Islet of Langerhans (tissue), 1 donor: ENCODE measurements around the gene NTM.

ENCODE experiments used
- FAIRE-seq: peaks from one replicate; lab custom pipeline; 2011; peaks lifted over from hg19 to GRCh38; lab: Jason Lieb, UNC

Gene NTM

DNA sequence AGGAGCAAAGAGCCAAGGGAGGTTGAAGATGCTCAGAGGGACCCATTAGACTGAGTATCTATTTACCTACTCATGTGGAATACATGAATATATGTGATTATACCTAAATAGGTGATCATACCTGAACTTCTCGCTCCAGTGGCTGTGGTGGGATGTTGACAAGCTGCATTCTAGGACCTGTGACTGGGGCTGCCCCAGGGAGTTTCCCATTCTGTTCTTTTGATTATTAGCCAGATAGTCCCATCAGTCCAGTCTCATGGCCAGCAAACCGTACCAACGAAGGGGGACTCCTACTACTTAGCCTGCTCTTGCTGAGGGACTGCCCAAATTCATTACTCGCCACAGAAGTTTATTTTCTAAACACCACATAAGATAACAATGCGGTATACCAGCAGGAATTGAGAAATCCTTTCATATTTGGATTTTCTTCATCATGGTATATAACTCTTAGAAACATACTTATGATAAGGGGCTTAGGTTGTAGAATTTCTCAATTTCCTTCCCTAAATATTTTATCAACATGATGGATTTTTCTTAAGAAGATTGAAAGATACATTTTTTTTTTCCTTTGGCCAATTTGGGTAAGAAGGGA, 273.9 kb downstream of the NTM start:
- FAIRE-seq = no peak

DNA sequence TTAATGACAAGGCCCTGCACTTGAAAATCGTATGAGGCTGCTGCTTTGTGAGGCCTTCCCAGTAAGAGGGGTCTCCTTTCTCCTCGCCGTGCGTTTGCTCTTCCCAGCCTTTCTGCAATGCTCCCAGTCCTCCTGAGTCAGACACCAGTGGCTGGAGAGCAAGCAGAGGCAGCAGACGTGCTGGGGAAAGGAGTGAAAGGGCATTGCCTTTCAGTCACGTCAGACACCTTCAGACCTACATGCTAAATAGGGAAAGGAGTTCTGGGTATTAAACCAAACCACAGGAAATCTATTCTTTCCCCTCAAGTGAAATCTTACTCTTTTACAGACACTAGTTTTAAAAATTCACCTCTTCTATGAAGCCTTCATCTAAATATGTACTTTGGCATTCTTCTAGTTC, 274.8 kb downstream of the NTM start:
- no peak for FAIRE-seq

DNA sequence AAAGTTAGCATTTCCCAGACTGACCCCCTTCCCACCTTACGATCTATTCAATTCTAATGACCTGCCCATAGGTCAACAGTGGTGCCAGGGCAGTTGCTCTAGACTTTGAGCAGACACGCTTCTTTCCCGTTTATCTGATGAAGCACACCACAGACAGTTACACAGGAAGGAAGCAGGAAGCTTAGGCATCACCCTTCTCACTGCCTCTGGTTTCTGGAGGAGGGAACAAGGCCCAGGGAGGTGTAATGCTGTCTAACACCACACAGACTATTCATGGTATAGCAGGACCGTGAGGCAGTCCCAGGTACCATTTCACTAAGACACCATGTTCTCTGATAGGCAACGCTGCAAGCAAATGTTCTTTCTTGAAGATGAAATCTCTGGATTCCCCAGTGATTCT, 279.4 kb downstream of the NTM start:
- FAIRE-seq = no peak

DNA sequence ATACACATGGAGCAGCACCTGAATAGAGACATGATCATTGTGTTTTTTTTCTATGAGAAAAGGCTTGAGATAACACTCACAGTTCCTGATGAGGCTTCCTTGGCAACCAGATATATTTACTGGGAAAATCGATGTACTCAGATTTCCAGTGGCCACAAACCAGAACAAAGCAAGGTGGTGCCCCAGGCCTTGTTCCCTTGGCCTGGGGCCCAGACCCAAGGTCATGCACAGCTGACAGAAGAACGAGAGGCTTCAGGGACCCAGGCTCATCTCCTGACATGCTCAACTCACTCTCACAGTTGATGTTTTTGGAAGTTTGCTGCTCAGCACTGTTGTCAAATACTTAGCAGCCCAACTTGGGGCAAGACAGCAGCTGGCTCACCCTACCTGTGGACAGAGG, 281.8 kb downstream of the NTM start:
- FAIRE-seq = no peak

DNA sequence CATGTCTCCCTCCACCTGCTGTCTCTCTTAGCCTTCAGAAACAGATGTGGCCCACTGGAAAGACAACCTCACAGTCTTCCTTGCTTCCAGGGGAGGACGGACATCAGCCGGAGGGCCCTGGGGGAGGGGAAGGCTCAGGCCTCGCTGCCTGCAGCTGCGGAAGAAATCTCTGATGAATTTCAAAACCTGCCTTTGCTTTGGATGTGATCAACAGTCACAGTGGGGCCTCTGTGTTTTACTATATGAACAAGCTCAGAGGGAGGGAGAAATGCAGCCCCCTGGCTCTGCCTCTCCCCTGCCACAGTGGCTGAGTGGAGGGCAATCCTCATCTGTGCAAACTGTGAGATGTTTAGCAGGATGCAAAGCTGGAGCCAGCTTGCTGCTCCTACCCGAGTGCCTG, 282.8 kb downstream of the NTM start:
- no peak for FAIRE-seq

DNA sequence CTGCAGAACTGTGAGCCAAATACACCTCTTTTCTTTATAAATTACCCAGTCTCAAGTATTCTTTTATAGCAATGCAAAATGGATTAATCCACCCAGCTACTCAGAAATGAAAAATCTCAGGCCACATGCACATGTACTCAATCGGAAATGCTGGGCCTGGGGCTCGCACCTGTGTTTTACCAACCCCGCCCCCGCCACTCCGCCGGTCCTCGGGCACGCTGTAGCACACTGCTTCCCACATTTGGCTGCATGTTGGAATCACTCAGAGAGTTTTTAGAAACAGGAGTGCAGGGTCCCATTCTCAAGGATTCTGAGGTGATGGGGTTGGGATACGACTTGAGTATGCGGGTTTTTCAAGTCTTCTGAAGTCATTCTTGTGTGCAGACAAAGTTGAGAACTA, 284.4 kb downstream of the NTM start:
- no peak for FAIRE-seq

DNA sequence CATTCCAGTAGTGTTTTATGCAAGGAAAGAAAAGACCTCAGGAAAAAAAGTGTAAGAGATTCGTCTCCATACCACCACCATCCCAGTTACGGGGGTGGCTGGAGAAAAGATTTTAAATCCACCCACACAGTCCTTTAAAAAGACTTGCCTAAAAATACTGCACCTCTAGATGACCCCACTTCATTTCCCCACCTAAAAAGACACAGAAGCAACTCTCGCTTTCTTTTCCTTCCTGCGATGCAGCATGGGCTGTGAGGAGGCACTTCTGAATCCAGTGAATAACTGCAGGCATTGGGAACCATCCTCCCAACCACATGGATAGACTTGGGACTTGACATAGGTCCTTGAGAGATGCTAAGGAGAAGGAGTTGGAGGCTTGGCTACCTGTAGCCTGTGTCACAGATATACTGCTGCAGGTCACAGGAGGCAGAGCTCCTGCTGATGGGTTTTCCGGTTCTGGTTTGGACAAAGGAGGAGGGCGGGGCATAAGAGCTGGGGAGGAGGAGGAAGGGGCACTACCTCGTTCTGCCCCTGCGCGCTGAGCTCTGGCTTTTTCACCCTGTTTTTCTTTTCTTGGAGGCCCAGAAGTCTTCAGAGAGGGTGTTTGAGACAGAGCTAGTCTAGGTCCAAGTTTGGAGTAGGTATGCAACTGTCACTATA, 285.9 kb downstream of the NTM start:
- FAIRE-seq = no peak

DNA sequence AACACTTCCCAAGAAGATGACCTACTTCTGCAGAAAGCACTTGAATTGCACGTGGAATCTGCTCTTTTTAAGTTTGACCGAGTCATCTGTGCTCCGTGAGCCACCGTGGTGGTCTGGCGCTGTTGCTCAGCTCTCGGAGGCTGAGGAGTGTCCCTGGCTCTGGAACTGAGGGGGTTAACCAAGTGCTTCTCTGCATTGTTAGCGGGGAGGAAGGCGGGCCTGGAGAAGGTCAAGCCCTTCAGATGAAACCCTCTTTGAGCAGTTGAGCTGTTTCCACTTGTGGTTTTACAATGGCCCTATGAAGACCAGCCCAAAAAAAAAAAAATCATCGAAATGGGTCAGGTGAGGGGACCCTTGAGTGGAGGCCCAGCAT, 286.4 kb downstream of the NTM start:
- no peak for FAIRE-seq

DNA sequence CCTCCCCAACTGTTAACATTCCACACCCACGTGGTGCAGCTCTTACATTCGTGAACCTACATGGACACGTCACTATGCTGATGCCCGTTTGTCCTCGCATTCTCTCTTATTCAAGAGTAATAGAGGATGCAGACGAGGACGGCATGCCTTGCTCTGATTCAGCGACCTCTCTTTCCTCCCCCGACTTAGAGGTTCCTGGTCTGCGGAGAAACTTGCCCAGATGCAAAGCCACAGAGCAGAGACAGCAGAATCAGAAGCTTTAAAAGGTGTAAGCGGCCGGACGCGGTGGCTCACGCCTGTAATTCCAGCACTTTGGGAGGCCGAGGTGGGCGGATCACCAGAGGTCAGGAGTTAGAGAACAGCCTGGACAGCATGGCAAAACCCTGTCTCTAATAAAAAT, 288.0 kb downstream of the NTM start:
- no peak for FAIRE-seq

DNA sequence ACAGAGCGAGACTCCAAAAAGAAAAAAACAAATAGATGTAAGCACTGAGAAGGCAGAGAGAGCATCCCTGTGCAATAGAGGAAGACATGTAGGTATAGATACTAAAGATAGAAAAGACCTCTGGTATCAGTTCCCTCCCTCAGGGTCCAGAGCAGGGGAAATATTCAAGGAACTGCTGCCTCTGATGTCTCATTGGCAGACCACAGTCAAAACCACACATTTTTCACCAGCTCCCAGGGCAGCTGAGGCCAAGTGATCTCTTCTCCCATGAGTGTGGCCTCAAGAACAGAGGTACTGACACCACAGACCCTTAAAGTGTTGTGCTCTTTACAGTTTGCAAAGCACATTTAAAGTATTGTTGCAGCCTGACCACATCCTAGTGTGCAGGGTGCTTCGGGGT, 288.5 kb downstream of the NTM start:
- FAIRE-seq = no peak

DNA sequence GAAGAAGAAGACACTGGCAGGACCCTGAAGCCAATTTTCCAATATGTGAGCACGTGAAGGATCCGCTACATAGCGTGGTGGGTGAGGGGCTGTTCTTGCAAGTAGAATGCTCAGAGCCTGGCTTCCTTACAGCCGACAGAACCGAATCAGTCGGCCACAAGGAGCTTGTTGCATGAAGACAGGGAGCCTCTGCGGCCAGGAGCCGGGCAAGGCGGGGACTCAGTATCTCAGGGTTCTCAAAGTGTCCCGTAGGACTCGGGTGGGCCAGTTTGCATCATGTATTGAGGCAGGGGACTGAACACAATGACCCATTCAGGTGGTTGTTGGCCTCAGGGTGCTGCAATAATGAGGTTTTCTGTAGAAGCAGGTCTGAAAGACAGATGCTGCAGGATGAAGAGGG, 289.5 kb downstream of the NTM start:
- no peak for FAIRE-seq

DNA sequence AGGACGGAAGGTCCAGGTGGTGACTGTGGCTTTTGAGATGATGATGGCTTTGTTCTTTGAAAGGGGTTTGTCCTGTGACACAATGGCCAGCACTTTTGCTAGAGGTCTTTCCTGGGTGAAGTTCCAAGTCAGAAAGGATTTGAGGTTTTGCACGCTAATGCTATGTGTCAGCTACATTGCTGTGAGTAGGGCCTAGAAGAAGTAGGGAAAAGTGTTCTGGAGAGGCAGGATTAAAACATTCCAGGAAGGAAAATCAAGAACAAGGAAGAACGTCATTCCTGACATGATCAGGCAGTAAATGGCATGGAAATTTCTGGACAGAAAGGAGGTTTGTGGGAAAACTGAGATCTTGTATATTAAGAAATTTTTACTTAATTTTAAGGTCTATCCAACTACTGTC, 290.7 kb downstream of the NTM start:
- FAIRE-seq = no peak

DNA sequence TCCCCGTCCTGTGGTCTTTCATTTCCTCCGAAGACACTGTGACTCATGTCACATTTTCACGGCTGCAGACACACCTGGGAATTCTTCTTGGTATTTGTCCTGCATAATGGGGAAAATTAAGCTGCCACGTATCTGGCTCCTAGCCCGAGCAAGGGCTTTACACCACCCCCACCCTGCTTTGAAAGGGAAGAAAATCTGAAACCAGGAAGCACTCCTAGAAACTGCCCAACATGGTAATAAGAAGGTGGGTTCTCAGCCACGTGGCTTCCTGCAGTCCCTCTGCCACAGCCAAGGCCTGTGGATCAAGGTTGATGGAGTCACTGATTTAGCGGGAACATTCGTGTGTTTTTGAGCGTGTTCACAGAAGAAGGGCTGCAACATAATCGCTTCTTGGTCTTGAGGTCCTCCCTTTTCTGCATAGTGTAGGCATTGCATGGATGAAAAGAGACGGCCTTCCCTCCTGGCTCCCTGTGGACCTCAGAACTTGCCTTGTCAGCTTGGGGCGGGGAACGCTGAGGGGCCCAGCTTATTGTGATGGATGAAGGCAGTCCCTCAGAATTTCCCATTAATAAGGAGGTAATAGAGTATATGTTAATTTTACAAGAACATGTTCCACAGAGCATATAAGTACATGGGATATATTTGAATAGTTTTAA, 292.0 kb downstream of the NTM start:
- FAIRE-seq = no peak

DNA sequence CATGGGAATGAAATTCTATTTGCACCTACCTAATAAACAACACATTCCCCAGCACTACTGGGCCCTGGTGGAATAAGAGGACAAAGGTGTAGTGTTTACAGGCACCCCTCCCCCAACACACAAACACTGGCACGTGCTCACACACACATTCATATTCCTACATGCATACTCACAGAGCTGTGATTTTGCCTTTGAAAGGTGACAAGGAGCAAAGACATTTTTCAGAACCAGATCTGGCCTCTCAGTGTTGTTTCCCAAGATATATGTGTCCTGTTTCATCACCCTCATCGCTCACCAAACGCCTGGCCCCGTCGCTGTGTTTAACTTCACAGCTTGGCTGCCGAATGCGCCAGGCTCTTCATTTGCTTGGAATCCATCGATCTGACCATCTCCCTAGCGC, 292.6 kb downstream of the NTM start:
- FAIRE-seq = no peak

DNA sequence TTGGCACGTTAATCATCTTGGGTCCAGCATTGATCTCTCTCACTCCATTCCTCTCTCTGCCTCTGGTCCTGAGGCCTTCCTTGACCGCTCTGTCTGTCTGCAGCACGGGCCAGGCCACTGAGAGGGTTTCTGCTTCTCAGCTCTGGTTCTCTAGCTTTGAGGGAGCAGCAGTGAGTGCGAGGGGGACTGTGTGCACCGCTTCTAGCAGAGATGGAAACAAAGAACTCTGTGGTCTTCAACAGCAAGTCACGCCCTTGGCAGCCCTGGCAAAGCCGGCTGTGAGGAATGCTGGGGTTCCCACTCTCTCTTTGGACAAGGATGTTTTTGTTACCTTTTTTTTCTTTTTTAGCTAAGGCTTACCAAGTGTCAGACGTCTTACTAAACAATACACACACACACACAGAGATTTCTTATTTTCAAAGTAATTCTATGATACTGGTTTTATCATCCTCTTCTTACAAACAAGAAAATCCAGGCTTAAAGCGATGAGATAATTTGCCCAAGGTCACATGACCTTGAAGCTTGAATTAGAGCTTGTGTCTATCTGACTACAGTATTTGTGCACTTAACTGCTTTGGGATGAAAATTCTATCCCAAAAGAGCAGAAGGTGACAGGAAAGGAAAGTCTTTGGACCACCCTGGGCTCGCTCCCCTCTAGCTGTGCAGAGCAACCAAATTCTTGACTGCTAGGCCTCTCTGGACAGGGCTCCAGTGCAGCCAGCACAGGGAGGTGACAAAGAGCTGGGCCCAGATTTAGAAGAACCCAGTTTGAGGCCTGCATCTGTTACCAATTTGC, 293.2 kb downstream of the NTM start:
- FAIRE-seq = no peak

DNA sequence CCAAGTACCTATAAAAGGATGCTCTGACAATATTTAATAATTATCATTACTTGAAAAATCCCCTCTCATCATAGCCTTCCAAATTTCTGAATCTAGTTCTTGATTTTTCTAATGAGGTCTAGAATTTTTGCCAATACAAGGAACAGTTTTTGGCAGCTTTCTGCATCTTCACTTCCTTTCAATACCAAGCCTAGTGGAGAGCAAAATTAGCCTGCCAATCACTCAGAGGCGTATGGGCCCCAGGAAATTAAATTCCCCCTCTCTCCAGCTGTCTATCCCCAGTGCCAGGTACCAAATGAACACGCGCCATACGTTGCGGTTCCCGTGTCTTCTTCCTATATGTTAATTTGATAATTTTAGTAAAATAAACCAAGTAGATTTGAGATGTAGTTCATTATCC, 293.9 kb downstream of the NTM start:
- no peak for FAIRE-seq

DNA sequence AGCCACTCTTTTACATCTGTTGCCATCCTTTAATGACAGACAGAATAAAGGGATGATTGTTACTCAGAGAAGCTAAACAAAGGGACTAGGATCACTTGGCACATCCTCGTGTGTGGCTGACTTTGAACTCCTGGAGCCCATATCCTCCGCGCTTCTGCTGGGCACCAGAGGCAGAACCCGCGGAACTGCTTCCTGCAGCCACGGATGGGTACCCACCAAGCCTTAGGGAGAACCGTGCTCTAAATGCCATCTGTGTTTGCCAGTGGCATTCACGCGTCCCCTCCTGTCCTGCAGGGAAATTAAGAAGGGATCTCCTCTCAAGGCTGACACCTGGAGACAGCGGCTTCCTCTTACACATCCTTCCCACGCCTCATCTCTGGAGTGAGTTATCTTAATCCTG, 294.4 kb downstream of the NTM start:
- no peak for FAIRE-seq

DNA sequence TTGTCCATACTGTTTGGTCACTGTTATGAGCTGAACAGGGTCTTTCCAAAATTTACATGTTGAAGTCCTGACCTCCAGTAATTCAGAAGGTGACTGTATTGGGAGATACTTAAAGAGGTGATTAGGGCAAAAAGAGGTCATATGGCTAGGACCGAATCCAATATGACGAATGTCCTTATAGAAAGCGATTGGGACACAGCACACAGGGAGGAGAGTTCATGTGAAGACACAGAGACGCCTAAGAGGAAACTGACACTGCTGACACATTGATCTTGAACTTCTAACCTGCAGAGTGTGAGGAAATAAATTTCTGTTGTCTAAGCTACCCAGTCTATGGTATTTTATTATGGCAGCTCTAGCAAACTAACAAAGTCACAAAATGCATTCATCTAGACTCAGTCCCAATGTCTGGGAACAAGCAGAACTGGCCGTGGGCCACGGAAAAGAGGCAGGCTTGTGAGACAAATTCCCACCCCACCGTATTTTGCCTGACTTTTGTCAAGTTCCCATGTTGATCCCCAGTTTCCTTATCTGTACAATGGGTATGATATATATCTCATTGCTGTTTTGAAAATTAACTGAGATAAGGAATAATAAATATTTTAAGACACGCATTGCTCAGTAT, 295.0 kb downstream of the NTM start:
- FAIRE-seq = no peak

DNA sequence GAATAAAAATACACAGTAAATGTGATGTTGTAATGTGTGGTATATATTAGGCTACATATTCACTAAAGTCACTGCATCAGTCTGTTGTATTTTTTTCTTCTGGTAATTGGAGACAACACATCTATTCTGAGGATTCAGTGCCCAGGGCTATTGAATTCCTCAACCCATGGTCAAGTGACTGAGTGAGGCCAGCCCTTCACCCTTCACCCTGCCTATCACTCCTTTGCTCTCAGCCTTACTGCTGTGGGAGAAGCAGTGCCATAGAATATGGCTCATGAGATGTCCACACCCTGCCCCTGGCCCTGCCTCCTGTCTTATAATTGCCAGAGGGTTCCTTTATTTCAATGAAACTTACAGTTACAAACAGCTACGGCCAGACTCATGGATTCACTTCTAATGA, 295.6 kb downstream of the NTM start:
- FAIRE-seq = no peak

DNA sequence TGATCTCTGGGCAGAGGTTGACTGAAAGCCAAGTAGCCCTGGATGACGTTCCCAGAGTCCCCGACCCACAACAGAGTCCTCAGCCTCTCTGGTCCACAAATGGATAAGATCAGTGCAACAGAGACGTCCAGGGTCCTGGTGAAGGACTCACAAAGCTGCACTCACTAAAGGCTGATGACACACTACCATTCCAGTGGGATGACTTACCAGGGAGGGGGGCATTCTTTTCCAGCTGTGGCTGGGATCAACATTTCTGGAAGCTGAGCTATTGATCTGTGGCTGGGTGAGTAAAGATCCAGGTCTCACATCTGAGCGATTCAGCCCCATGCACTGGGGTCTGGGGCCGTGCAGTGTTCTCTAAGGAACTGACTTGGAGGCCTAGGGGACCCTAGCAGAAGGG, 296.2 kb downstream of the NTM start:
- no peak for FAIRE-seq

DNA sequence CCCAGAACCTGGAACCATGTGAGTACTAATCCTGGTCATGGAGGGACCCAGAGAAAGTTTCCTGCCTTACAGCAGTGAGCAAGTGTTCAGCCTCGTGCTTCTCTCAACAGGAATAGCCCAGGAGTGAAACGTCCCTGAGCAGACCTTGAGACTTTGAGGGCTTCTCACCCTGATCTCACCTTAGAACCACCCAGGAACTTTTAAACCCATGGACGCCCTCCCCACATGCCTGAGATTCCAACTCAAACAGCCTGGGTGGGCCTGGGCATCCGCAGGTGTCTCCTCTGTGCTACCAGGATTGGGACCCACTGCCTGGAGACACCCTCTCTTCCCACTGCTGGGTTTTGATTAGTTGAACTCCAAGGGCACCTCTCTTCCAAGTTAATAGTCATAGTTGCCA, 297.2 kb downstream of the NTM start:
- no peak for FAIRE-seq

DNA sequence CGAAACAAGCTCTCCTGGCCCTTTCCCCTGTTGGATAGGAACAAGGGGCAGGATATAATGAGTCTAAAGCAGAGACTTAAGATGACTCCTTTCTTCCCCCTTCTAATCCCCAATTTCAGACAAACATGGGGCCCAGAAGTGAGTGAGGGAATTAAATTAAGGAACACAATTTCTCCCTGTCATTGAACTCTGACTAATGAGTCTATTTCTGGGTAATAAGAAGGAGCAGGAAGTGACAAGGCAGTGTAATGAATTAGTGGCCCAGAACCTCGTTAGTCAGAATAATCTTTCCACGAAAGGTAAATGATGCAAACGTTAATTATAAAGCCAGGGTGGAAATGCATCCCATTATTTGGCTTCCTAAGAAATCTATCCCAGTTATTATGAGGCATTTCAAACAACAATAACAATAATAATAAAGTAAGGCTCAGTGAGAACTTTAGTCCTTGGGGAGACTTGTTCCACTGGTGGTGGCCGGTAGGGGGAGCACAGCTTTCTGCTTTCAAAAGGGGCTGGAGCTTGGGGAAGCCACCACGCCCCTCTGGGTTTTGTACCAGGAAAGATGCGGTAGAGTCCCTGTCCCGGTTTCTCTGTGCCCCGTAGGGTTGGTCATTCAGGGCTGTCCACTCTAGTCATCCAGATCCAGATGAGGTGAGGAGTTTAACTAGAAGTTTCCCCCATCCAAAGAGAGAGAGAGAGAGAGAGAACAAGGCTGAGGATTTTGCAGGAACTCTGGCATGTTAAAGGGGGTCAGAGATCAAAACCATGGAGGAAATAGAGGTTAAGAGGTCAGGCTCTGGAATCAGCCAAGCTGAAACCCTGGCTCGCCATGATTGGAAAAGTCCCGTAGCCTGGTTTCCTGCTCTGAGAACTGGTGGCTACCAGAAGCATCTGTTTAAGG, 298.3 kb downstream of the NTM start:
- no peak for FAIRE-seq
